B cell (primary cell): ENCODE measurements around the gene HS1BP3. TPM values are rescaled to one million over a fixed set of nuclear protein-coding genes. Genes with fewer than 3 reads are reported as not detected.

Source experiments
- ATAC-seq: fragments of 200-7000 bp; cut with Tn5 transposase; one replicate; pipeline ENCODE4 v1.10.0; 2021; ENCODE audit warnings: low read depth, mild to moderate bottlenecking, moderate number of reproducible peaks, moderate library complexity
- CTCF ChIA-PET: fragments of 350-600 bp; sonication (Branson Sonifier 250); formaldehyde crosslinking; loops from one replicate; lab custom pipeline; 2021; ENCODE audit warnings: antibody characterized with exemption, inconsistent platforms; lab: Charles Lee
- POLR2A ChIA-PET: fragments of 350-600 bp; sonication (Branson Sonifier 250); formaldehyde crosslinking; loops from one replicate; lab custom pipeline; 2021; ENCODE audit warnings: antibody characterized with exemption; lab: Charles Lee
- DNase-seq: peaks from one replicate; pipeline ENCODE4 v3.0.0; 2013
- H2AFZ ChIP-seq: 2 replicates; pipeline ENCODE4 v1.6.1; 2012; ENCODE audit warnings: mild to moderate bottlenecking, low read depth, low read length; ENCODE audit not compliant: insufficient read depth, poor library complexity, severe bottlenecking
- H3K27ac ChIP-seq, 2 donors: 1 replicate in 1 of 2; 2 replicates in 1 of 2; pipeline ENCODE4 v1.5.1; 2012 to 2013; ENCODE audit warnings: low read length in 2 of 2, mild to moderate bottlenecking in 2 of 2, moderate library complexity in 1 of 2
- H3K27me3 ChIP-seq, 4 experiments: fragments of 200-600 bp in 1 of 4; sonication (generic) in 1 of 4; replicated peaks in 1 of 4; 1 replicate in 2 of 4; 2 replicates in 2 of 4; pipeline versions ENCODE4 v1.6.1 to v1.7.0; 2013 to 2016; ENCODE audit warnings: low read length in 3 of 4, mild to moderate bottlenecking in 2 of 4, mixed read lengths in 1 of 4, moderate library complexity in 1 of 4; ENCODE audit not compliant: insufficient read depth in 4 of 4, control insufficient read depth in 3 of 4; ENCODE audit errors: control extremely low read depth in 1 of 4
- H3K36me3 ChIP-seq, 2 experiments: replicated peaks in 1 of 2; 1 replicate in 1 of 2; 2 replicates in 1 of 2; pipeline versions ENCODE4 v1.6.1 to v1.7.1; 2013; ENCODE audit warnings: low read length in 1 of 2; ENCODE audit not compliant: insufficient read depth in 2 of 2, control insufficient read depth in 1 of 2; ENCODE audit errors: control extremely low read depth in 1 of 2, extremely low read depth in 1 of 2
- H3K4me1 ChIP-seq, 2 donors: fragments of 200-600 bp in 1 of 2; sonication (generic) in 1 of 2; 1 replicate in 1 of 2; 2 replicates in 1 of 2; pipeline versions ENCODE4 v1.5.1 to v1.6.1; 2013 to 2017; ENCODE audit warnings: low read length in 2 of 2; ENCODE audit not compliant: control insufficient read depth in 2 of 2, insufficient read depth in 2 of 2
- H3K4me2 ChIP-seq: replicated peaks from 2 replicates; pipeline ENCODE3; 2012; ENCODE audit warnings: mild to moderate bottlenecking, low read depth, low read length; ENCODE audit not compliant: poor library complexity, severe bottlenecking
- H3K4me3 ChIP-seq, 5 experiments: fragments of 200-600 bp in 1 of 5; sonication (generic) in 1 of 5; 1 replicate in 3 of 5; 2 replicates in 2 of 5; pipeline versions ENCODE4 v1.5.1 to v1.7.0; 2011 to 2016; ENCODE audit warnings: low read length in 4 of 5, mild to moderate bottlenecking in 4 of 5, low read depth in 2 of 5, control low read depth in 1 of 5, moderate library complexity in 1 of 5; ENCODE audit not compliant: insufficient read depth in 1 of 5; ENCODE audit errors: control extremely low read depth in 1 of 5, extremely low read depth in 1 of 5
- H3K79me2 ChIP-seq: fragments of 200-600 bp; sonication (generic); one replicate; pipeline ENCODE4 v1.6.0; 2016; ENCODE audit warnings: low read length; ENCODE audit not compliant: control insufficient read depth, insufficient read depth
- H3K9ac ChIP-seq: fragments of 200-600 bp; sonication (generic); 2 replicates; pipeline ENCODE4 v1.6.1; 2017; ENCODE audit warnings: mild to moderate bottlenecking, low read length, moderate library complexity
- H3K9me3 ChIP-seq, 3 donors: one replicate each; pipeline versions ENCODE4 v1.6.1 to v1.7.1; 2013; ENCODE audit warnings: low read length in 2 of 3; ENCODE audit not compliant: control insufficient read depth in 2 of 3, insufficient read depth in 1 of 3; ENCODE audit errors: control extremely low read depth in 1 of 3
- H4K20me1 ChIP-seq: 2 replicates; pipeline ENCODE4 v1.6.0; 2012; ENCODE audit warnings: mild to moderate bottlenecking, low read length; ENCODE audit not compliant: insufficient read depth, control insufficient read depth, poor library complexity, severe bottlenecking
- H3K27ac Mint-ChIP-seq: one replicate; pipeline ENCODE4 v1.8.0; 2021; ENCODE audit warnings: mixed read lengths
- H3K27me3 Mint-ChIP-seq: one replicate; pipeline ENCODE4 v1.8.0; 2021; ENCODE audit warnings: mixed read lengths
- H3K4me1 Mint-ChIP-seq: one replicate; pipeline ENCODE4 v1.8.0; 2021; ENCODE audit warnings: mixed read lengths
- H3K4me3 Mint-ChIP-seq: one replicate; pipeline ENCODE4 v1.8.0; 2021; ENCODE audit warnings: mixed read lengths
- H3K9me3 Mint-ChIP-seq: one replicate; pipeline ENCODE4 v1.8.0; 2022; ENCODE audit warnings: mixed read lengths; ENCODE audit not compliant: insufficient read depth
- EZH2 ChIP-seq: IDR thresholded peaks from 2 replicates; pipeline ENCODE4 v1.6.1; 2012; ENCODE audit warnings: borderline replicate concordance, low read depth, mild to moderate bottlenecking, moderate library complexity, low read length; ENCODE audit not compliant: insufficient read depth, poor library complexity, severe bottlenecking
- whole genome bisulfite sequencing: methylation state at CpG from one replicate; pipeline ENCODE4 v1.1.5; 2013; ENCODE audit warnings: missing lambda C conversion rate; ENCODE audit not compliant: insufficient coverage; 5-methylcytosine and 5-hydroxymethylcytosine counted together
- intact Hi-C: fragments of 100-400 bp; cut with micrococcal nuclease; formaldehyde crosslinking; loops from one replicate; pipeline ENCODE4 v1.10.0; 2022
- polyA plus RNA-seq: library from polyadenylated mRNA; depleted of rRNA; stranded (reverse); fragments of >200 nt; gene quantifications from 2 replicates; pipeline ENCODE4 v1.2.3, GENCODE V29; 2012
- total RNA-seq, 2 donors: library from RNA; stranded (reverse); fragments of 120-200 nt in 1 of 2; gene quantifications; 1 replicate in 1 of 2; 2 replicates in 1 of 2; pipeline versions ENCODE4 v1.2.3 to v1.2.4, GENCODE V29; 2013 to 2022
- TF ChIP-seq, protein P1 (sequence below): fragments of 200-600 bp; IDR thresholded peaks from one replicate; pipeline ENCODE4 v1.8.0; 2022; ENCODE audit warnings: antibody characterized with exemption, mild to moderate bottlenecking

HS1BP3 gene
- total and polyA plus RNA-seq, 2 donors (not counting 1 experiment from before 2014, with no cell fraction given) = 27.8 to 28.7 TPM

DNA sequence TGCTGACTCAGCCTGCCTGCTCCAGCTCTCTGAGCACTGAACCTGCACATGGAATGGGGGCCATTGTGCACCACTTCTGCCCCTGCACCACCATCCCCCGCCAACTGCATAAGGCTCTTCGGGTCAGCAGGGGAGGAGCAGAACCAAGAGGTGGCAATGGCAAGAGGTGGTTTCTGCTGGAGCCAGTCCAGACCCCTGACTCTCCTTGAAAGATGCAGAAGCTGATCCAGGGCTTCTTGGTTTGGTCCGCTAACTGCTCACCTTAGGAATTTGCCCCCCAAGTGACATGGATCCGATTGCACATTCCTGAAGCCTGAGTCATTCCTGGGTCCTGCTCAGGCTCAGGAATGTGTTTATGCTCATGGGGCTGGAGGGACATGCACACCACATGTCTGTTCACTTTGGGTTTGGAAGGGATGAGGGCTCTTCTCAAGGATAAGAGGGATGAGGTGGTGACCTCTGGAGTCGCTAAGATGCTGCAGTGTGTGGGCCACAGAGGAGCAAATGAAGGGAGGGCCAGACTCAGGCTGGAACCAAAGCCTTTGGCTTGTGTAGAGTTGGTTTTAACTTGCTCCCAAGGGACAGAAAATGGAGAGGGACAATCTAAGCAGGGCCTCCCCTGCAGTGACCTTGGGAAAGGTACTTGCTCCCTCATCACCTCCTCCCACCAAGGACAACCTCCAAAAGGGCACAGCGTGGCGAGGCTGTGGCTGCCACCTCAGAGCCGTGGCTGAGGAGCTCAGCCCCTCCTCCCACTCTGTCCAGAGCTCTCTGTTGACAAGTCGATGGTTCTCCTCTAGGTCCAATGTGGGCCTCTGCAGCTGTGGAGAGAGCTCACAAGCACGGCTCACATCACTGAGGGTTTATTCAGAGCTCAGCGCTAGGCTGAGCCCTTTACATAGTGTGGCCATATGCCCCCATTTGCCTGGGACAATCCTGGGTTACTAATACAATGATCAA lies 66.2 kb downstream of the HS1BP3 start:
- Mint-ChIP-seq H3K9me3 (no peaks in the 10 kb centered on the region), H3K4me3 (no peak overlapping the region), H3K27ac (no peak overlapping the region), H3K4me1 (peaks cover 2% of the 10 kb centered on the region), H3K27me3 (peaks cover 12% of the 10 kb centered on the region)
- intact Hi-C loops = no loop called here
- no peaks in the 10 kb centered on the region for H3K4me1 ChIP-seq
- no peak overlapping the region for H3K4me2 ChIP-seq
- H2AFZ ChIP-seq = no peak overlapping the region
- peaks cover 0 to 3% (median 0%) of the 10 kb centered on the region in 4 experiments for H3K27me3 ChIP-seq
- 86% methylated on average over 11 of the region's 11 CpGs for WGBS
- POLR2A ChIA-PET = no interaction called here
- H3K4me3 ChIP-seq = no peak overlapping the region
- no peak for TF ChIP-seq EZH2
- TF ChIP-seq, protein P1, sequence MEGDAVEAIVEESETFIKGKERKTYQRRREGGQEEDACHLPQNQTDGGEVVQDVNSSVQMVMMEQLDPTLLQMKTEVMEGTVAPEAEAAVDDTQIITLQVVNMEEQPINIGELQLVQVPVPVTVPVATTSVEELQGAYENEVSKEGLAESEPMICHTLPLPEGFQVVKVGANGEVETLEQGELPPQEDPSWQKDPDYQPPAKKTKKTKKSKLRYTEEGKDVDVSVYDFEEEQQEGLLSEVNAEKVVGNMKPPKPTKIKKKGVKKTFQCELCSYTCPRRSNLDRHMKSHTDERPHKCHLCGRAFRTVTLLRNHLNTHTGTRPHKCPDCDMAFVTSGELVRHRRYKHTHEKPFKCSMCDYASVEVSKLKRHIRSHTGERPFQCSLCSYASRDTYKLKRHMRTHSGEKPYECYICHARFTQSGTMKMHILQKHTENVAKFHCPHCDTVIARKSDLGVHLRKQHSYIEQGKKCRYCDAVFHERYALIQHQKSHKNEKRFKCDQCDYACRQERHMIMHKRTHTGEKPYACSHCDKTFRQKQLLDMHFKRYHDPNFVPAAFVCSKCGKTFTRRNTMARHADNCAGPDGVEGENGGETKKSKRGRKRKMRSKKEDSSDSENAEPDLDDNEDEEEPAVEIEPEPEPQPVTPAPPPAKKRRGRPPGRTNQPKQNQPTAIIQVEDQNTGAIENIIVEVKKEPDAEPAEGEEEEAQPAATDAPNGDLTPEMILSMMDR = no peak
- H4K20me1 ChIP-seq = no peaks in the 10 kb centered on the region
- DNase-seq (no peak), ATAC-seq (no peak)
- no peak overlapping the region for H3K9ac ChIP-seq
- H3K27ac ChIP-seq = no peak overlapping the region
- H3K79me2 ChIP-seq = no peaks in the 10 kb centered on the region
- H3K9me3 ChIP-seq = peaks cover 0 to 11% (median 4%) of the 10 kb centered on the region in 3 donors
- CTCF ChIA-PET = interaction anchor here (1.3 kb wide), 1 partner anchor 138 kb away, joined by 4 read pairs; the partner anchor contains the start of gene RHOB
- H3K36me3 ChIP-seq = no peaks in the 10 kb centered on the region

DNA sequence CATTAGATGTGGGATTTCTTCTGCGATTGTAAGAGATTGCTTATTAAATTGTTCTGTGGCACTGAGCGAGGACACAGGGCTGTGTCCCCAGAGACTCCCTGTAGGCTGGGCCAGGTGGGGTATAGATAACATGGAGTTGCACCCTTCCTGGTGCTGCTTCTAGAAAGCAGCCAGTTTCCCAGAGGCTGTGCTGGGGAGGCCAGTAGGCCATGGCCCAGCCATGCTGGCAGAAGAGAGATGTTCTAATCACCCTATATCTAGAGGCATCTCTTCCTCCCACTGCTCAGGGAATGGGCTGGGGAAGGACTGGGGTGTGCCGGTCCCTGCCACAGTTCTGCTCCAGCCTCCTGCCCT lies 66.9 kb downstream of the HS1BP3 start:
- DNase-seq = no peak
- Histone ChIP-seq H3K9ac (no peak overlapping the region), H4K20me1 (no peaks in the 10 kb centered on the region), H3K79me2 (no peaks in the 10 kb centered on the region), H3K27me3 (peaks cover 0 to 3% (median 0%) of the 10 kb centered on the region in 4 experiments), H2AFZ (no peak overlapping the region), H3K9me3 (peaks cover 0 to 11% (median 4%) of the 10 kb centered on the region in 3 donors), H3K4me2 (no peak overlapping the region), H3K27ac (no peak overlapping the region), H3K4me3 (no peak overlapping the region), H3K36me3 (no peaks in the 10 kb centered on the region), H3K4me1 (peaks cover 0 to 2% of the 10 kb centered on the region in 2 donors)
- Mint-ChIP-seq H3K27me3 (peaks cover 12% of the 10 kb centered on the region), H3K9me3 (no peaks in the 10 kb centered on the region), H3K4me3 (no peak overlapping the region), H3K27ac (no peak overlapping the region), H3K4me1 (peaks cover 2% of the 10 kb centered on the region)
- WGBS = 58% methylated on average over 3 of the region's 3 CpGs
- intact Hi-C loops = no loop called here
- ATAC-seq = no peak
- CTCF ChIA-PET = no interaction called here
- POLR2A ChIA-PET = no interaction called here
- TF ChIP-seq, protein P1 = no peak
- no peak for TF ChIP-seq EZH2
